Measurements from ENCODE around the gene LDLRAD3.

Gene LDLRAD3

DNA sequence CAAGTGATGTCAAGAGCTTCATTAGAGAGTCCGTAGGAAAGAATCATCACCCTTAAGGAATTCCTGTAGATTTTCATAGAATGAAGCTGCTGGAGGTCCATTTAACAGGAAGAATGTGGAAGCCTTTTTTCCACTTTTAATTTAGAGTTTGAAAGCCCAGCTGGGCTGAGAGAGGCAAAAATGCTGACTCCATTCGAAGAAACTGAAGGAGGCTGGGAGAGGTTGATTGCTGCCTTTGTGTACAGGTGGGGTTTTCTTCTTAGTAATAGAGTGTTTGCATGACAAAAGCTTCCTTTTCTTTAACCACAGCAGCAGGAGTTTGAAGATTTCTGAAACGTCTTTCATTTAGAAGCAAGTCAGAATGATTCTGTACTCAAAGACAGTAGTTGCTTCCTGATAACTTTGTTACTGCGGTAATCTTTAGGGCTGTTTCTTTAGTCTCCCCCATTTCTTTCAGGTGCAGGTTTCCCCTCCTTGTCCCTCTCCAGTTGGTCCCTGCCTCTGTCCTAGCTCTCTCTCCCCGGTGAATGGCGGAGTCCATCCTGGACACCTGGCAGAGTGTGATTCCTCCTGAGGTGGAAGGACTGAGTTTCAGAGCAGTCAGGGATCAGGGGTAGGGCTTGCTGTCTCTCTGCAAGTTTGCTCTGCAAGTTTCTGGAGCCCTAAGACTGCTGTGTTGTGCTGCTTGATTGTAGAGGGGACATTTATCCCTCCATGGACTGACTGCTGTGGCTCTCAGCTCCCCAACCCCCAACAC, 166.2 kb downstream of the LDLRAD3 start:
- no peak for DNase-seq

DNA sequence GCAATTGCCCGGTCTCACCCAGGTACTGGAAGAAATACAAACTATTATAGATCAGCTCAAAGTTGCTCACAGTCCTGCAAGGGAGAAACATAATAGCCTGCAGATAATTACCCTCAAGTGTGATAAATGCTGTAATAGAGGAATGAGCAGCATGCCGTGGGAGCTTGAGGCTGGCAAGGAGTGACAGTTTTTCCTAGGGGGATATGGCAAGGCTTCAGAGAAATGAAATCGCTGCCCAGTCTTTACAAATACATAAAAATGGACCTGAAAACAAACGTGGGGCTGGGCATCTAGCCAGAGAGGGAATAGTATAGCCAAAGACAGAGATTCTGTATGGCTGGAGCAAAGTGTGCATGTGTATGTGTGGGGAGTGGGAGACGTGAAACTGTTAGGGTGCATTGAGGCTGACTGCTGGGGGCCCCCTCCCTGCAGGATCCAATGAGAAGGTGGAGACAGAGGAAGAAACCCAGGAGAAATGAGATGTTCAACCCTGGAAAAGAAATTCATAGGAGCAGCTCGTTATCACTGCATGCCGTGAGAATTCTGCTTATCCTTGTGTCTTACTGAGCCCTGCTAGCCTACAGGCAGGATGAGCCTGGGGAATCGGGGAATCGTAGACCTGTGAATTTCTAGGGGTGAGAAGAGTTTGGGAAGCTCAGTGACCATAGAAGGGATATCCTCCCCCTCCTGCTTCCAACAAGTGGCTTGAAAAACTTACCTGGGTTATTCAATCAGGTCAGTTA, 167.0 kb downstream of the LDLRAD3 start:
- DNase-seq: no peak

DNA sequence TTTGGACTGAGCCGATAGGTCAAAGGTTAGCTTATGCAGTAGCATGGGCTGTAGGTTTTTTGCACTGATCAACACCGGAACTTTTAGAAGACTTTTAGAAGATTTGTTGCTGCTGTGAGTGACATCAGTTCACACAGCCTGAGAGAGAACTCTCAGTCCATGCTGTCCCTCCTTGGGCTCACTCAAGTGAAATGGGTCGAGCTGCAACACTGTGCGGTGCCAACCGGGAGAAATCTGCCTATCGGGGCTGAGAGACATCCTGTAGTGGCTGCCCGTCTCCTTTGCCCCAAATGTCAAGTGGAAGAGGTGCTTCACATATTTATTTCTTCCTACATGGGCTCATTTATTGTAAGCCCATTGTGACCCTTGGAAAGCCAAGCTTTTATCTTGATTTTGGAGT, 170.2 kb downstream of the LDLRAD3 start:
- no peak for DNase-seq

DNA sequence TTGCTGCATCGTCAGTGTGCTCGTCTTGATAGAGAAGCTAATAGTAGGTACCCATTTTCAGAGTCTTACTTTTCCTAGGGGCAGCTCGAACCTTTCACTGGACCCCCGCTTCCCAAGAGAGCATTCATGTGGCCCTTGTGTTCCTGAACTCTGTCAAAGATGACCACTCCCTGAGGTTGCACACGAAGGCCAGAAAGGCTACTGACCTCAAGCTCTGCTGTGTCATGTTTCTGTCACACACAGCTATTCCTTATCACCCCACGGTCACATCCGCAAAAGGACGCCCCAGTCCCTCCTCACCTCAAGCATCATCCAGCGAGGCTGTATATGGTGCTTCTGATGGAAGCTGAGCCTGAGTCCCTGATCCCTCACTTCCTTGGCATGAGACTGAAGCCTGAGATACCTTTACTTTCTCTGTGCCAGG, 171.5 kb downstream of the LDLRAD3 start:
- no peak for DNase-seq

DNA sequence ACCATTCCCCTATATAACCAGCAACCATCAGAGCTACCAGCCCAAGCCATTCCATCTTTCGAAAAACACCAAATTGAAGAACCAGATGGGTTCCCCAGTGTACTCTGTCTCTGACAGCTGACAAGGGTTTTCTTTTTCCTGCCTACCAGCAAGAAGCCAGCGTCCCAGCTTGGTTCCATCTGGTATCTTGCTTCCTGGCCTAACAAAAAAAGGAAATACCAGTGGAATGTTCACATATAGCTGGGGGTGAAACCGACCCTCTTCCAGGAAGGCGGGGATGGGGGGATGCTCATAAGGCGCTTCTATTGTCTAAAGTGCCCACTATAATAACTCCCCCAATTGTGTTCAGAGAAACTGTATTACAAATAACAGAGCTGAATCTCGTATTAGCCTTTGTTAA, 172.3 kb downstream of the LDLRAD3 start:
- DNase-seq: no peak

DNA sequence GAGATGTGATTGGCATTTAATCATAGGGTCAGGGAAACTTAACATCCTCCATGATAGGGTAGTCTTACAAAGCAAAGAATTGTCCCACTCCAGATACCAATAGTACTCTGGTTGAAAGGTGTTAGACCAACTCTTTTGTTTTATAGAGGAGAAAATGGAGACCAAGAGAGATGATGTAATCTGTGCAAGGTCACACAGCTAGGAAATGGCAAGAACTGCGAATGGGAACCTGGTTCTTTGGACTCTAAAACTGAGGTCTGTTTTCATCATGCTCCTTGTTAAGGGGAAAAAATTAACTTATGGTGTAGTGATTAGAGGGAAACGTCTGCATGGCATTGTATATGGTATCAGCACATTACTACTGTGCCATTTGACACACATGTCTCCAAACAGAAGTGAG, 174.2 kb downstream of the LDLRAD3 start:
- DNase-seq: no peak

DNA sequence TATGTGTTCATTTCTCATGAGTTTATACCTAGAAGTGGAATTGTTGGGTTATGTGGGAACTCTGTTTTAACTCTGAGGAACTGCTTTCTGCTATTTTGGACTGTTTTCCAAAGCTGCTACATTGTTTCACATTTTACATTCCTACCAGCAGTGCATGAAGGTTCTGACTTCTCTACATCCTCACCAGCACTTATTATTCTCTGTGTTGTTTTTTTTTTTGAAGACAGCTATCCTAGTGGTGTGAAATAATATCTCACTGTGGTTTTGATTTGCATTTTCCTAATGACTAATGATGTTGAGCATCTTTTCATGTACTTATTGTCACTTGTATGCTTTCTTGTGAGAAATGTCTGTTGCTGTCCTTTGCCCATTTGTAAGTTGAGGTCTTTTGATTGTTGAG, 175.4 kb downstream of the LDLRAD3 start:
- DNase-seq: no peak

DNA sequence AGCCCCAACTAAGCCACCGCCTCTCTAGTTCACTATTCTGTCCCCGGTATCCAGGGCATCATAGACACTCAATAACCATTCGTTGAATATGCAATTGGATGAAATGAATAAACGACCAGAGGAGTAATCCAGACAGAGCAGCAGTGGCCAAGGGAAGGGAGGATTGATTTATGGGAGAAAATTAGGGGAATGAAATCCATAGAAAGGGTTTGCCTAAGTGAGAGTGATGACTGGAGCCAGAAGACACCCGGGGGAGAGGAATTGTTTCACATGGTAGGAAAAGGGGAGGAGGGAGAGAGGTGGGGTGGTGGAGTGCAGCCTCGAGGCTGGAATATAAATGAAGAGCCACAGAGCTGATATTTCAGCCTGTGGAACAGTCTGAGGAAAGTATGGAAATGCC, 177.2 kb downstream of the LDLRAD3 start:
- no peak for DNase-seq

DNA sequence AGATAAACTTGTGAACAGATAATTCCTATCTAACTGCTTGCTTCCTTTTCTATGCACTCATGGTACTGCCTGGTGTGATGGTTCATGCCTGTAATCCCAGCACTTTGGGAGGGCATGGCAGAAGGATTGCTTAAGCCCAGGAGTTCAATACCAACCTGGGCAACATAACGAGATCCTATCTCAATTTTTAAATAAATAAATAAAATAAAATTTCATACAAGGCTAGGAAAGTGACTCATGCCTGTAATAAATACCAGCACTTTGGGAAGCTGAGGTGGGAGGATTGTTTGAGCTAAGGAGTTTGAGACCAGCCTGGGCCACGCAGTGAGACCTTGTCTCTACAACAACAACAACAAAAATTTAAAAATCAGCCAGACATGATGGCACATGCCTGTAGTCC, 178.8 kb downstream of the LDLRAD3 start:
- DNase-seq: no peak

DNA sequence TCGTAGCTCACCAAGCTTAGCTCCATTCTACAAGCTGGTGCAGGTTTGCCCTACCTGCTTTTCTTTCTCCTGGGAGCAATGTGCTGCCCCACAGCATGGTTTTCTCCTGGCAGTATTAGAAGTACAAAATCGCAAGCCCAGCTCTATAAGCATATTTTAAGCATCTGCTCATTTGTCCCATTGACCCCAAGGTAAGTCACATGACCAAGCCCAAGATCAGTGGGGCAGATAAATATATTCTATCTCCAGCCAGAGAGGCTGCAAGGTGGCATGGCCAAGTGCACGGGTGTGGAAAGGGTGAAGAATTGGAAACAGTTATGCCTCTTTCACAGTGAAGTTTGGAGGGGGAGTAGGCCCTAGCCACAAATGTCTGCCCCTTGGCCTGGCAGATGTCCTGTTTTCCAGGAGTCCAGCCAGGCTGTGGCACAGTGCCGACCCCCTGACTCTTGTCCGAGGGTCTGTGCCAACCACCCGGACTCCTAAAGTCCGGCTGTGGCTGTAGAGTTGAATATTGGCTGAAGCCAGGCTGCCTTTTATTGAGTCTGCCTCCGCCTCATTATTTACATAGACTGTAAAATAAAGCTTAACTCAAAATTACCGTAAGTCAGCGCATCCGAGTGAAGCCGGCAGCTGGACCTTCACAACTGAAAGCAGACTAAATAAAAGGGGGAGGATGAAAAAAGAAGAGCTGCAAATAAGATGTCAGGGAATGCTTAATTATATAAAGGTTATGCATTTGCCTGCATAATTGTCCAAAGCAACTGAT, 179.7 kb downstream of the LDLRAD3 start:
- no peak for DNase-seq

DNA sequence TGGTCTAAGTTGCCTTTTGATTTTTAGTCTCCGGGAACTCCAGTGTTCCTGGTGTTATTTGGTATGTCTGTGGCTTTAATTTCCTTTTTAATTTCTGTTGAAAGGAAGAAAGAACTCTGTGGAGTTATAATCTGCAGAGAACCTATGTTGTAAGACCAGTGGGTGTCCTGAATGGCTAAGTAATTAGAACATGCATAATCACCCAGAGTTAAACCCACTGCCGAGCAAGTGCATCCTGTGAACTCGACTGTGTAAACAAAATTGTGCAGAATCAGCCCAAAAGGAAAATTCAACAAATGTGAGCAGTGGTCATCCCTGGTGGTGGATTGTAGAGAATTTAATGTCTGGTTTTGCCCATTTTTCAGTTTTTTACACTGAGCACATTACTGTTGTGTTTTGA, 182.8 kb downstream of the LDLRAD3 start:
- no peak for DNase-seq

DNA sequence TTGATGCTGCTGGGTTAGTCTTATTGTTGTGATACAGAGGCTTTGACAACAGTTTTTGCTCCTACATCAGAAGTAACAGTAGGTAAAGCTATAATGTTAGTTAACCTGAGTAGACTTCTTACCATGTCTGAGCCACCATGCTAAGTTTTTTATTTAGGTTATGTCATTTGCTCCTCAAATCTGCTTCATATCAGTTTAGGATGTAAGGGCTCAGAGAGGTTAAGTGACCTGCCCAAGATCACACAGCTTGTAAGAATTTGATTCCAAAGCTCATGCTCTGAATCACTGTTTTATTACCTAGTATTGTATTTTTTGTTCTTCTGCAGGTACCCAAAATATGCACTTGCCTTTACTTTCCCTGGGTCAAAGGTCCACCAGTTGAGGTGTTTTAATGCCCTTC, 183.7 kb downstream of the LDLRAD3 start:
- DNase-seq: no peak

DNA sequence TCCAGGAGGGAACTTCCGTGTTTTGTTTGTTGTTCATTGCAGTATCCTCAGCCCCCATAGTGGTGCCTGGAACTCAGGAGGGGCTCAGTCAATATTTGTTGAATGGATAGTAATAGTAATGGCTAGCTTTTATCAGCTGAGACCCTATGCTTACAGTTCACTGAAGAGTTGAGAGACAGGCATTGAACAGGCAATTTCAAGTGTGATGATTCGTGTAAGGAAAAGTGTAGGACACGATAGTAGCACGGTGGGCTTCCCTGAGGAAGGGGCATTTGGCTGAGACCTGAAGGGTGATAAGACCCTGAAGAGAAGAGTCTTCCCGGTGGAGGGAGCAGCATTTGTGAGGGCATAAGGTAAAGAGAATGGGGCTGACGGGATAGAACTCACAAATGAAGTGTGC, 186.1 kb downstream of the LDLRAD3 start:
- DNase-seq: no peak

DNA sequence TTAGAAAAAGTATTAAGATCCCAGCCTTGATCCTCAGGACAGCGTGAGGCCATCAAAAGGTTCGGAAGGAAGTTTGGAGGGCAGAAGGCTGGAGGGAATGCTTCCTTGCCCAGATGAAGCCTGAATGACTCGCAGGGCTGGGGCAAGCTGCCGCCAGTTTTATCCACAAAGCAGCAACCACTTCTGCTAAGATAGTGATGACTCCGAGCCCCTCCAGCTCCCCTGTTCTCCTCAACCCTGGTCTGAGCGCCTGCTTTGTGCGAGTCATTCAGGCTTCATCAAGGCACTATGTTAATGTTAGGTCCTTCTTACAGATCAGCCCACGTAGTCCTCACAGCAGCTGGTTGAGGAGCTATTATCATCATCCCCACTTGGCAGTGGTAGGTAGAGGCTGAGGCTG, 186.5 kb downstream of the LDLRAD3 start:
- DNase-seq: no peak

DNA sequence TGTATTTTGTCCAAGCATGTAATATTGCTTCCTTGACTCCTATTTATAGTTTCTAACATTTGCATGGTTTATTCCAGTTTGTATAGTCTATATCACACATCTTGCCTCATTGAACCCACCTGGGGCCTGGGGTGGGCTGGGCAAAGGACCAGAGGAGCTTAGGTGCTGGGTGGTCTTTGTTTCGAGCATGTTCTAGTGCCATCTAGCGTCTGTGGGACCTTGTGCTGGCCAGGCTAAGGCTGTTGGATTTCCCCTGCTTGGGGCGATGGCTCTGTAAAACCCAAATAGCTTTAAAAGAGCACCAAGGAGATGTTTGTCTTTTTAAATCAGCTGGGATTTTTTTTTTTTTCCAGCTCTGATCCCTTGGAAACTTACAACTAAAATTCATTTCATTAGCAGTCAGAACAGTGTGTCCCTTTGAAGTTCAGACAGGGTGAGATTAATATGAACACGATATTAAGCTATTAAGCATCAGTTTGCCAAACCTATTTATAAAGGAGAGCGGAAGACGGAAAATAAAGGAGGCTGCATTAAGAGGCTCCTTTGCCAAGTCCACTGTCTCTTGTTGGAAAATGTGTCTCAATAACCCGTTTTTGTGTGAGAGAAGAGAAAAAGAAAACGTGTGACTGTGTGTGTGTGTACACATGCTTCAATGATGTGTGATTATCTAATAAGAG, 188.0 kb downstream of the LDLRAD3 start:
- no peak for DNase-seq

DNA sequence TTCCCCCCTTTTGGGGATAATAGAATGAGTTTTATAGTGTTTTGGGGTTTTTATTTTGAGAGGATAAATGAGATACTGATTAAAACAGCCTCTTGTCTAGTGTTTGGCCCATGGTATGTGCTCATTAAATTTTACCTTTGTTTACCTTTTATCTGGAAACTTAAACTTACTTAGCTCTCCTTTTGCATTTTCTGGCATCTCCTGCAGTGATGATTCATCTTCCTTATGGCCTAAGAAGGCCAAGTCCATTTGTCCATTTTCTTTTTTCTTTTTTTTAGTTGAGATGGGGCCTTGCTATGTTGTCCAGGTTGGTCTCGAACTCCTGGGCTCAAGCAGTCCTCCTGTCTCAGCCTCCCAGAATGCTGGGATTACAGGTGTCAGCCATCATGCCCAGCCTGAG, 189.1 kb downstream of the LDLRAD3 start:
- DNase-seq: no peak

DNA sequence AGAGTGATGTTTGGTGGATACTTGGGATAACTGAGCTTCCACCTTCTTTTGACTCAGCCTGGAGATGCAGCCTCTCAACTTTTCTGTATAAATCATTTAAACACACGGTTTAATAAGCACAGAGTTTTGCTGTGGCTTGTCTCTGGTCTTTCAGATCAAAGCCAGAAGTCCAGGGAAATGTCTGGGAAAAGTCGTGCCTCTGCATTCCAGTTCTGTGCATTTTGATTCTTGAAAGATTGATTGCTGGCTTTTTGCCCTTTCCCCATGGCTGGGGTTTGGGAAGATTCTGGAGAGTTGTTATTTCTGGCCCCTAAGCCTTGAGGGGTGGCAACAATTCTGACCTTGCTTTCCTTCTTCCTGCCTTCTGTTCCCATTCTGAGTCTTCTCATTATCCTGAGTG, 191.2 kb downstream of the LDLRAD3 start:
- no peak for DNase-seq

DNA sequence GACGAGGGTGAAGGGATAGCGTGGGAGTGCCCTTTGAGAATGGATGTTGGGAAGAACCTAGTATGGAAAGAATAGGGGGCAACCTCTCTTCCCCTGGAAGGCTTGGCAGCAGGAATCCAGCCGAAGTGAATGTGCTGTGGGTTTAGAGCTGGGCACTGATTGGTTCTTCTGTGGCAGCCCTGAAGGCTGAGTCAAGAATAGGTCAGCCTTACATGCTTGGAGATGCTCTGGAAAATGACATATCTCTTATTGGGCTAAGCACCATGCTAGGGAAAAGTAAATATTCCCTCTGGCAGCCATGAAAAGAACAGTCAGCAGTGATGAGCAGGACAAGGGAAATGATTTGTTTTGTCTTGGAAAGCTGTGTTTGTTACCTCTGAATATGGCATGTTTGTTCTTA, 195.9 kb downstream of the LDLRAD3 start:
- DNase-seq: no peak

DNA sequence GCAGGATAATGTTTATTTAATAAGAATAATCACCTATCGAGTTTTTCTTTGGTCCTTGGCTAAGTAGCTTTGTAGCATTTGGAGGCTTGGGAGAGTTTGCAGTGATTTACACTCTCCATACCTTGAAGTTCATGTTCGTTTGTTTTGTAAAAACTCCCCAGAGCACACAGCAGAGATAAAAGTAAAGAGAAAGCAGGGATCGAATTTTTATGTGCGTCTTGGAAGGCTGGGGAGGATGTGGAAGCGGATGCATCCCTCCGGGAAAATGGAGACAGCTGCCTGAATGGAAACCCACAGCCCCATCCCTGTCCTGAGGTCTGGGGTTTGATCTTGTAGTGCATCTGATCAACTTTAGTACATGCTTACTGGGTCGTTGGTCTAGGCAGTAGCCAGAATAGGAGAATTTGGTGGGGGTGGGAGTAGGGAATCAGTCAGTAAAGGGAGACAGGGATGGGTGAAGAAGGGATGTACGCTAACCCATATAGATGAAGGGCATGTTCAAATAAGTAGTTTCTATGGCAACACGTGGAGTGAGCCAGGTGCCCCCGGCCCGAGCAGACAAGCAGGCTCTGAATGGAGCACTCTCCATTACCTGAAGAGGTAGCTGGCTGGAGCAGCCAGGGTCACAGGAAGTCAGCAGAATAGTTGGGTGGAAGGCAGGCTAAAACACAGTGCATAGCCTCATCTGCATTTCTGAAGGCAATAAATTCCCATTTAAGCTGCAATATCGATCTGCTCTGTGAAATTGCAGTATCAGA, 197.5 kb downstream of the LDLRAD3 start:
- DNase-seq: no peak

DNA sequence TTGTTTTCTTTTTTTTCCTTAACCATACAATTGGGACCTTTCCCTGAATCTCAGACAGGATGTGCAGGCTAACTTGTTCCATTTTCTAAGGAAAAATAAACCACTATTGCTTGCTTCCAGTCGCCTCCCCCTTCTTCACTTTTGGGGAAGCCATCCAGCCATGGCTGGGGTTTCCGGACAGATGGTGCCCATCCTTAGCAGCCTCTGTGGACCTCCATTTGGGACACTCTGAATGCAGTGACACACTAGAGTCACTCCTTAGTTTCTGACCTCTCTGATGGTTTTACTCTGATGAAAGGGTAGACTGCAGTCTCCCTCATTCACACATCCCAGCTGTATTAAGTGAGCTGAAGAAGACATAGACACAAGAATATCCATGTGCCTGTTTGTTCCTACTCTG, 198.1 kb downstream of the LDLRAD3 start:
- DNase-seq: no peak

DNA sequence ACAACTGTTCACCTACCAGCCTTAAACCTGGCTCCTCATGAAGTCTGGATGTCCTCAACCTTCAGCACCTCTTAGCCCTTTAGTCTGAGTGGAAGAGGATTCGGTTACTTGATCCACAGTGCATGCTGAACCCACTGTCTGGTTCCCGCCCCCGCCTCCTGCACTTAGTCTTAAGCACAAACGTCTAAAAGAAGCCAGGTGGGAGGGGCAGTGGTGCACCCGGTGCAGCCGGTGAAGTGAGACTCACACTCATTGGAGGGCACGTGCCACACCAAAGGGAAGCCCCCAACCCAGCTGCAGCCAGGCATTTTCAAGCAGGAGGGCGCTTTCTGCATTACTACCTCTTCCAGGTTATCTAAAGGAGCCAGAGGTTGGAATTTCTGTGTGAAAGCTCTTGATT, 198.6 kb downstream of the LDLRAD3 start:
- no peak for DNase-seq

DNA sequence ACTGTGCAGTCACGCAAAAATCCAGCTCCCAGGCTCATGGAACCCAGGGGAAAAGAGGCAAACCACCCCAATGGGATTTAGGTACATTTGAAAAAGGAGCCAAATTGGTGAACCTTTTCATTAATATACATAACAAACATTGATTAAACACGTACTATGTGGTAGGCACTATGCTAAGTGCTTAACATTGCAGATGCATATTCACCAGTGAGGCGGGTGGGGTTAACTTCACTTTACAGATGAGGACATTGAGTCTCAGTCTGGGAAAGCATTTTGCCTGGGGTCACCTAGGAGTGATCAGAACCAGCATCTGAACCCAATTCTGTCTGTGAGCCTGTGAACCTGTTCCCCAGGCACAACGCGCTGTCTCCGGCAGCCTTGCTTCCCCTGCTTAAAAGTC, 199.0 kb downstream of the LDLRAD3 start:
- no peak for DNase-seq

DNA sequence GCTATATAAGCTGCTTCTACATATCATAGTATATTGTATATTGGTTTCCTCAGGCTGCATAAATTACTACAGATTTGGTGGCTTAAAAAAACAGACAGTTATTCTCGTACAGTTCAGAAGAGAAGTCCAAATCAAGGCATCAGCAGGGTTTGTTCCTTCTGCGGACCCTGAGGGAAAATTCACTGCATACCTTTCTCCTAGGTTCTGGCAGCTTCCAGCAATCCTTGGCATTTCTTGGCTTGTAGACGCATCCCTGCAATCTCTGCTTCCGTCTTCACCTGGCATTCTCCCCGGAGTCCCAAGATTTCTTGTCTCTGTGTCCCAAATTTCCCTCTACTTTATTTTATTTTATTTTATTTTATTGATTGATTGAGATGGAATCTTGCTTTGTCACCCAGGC, 202.6 kb downstream of the LDLRAD3 start:
- DNase-seq: no peak
